CD4-positive, alpha-beta T cell (primary cell): ENCODE measurements around the gene P2RY12. TPM values are rescaled to one million over a fixed set of nuclear protein-coding genes. Genes with fewer than 3 reads are reported as not detected.

ENCODE experiments used
- ATAC-seq: fragments of 200-7000 bp; cut with Tn5 transposase; one replicate; pipeline ENCODE4 v1.10.0; 2022; ENCODE audit warnings: mild to moderate bottlenecking; ENCODE audit not compliant: poor library complexity
- CTCF ChIA-PET: fragments of 350-600 bp; sonication (Branson Sonifier 250); formaldehyde crosslinking; loops from one replicate; lab custom pipeline; 2021; ENCODE audit warnings: antibody characterized with exemption, inconsistent platforms; lab: Charles Lee
- POLR2A ChIA-PET: fragments of 350-600 bp; sonication (Branson Sonifier 250); formaldehyde crosslinking; loops from one replicate; lab custom pipeline; 2021; ENCODE audit warnings: antibody characterized with exemption, inconsistent platforms; lab: Charles Lee
- DNase-seq, 14 experiments: peaks; one replicate each; pipeline ENCODE4 v3.0.0-alpha.2; 2013 to 2020; ENCODE audit warnings: mixed read lengths in 2 of 14
- H3K27ac ChIP-seq, 2 donors: one replicate each; pipeline versions ENCODE4 v1.5.1 to v1.7.0; 2013; ENCODE audit warnings: low read length in 2 of 2, low read depth in 1 of 2, mild to moderate bottlenecking in 1 of 2
- H3K27me3 ChIP-seq, 2 experiments: 1 replicate in 1 of 2; 2 replicates in 1 of 2; pipeline versions ENCODE4 v1.6.1 to v1.7.0; 2013; ENCODE audit warnings: low read length in 2 of 2, control low read depth in 1 of 2, mild to moderate bottlenecking in 1 of 2, moderate library complexity in 1 of 2; ENCODE audit not compliant: insufficient read depth in 2 of 2, control insufficient read depth in 1 of 2
- H3K36me3 ChIP-seq: one replicate; pipeline ENCODE4 v1.6.1; 2013; ENCODE audit warnings: low read length, control low read depth; ENCODE audit not compliant: insufficient read depth
- H3K4me1 ChIP-seq: one replicate; pipeline ENCODE4 v1.6.1; 2013; ENCODE audit warnings: low read length, control low read depth; ENCODE audit not compliant: insufficient read depth
- H3K4me3 ChIP-seq: one replicate; pipeline ENCODE4 v1.5.1; 2013; ENCODE audit warnings: mild to moderate bottlenecking, low read length, moderate library complexity
- H3K9me3 ChIP-seq, 2 experiments: 1 replicate in 1 of 2; 2 replicates in 1 of 2; pipeline versions ENCODE4 v1.6.1 to v1.7.0; 2013; ENCODE audit warnings: low read length in 2 of 2, mild to moderate bottlenecking in 2 of 2, control low read depth in 1 of 2, moderate library complexity in 1 of 2; ENCODE audit not compliant: control insufficient read depth in 1 of 2, insufficient read depth in 1 of 2
- H3K27ac Mint-ChIP-seq: one replicate; pipeline ENCODE4 v1.8.0; 2020; ENCODE audit warnings: mixed read lengths
- H3K27me3 Mint-ChIP-seq: one replicate; pipeline ENCODE4 v1.8.0; 2021; ENCODE audit warnings: mixed read lengths
- H3K36me3 Mint-ChIP-seq: one replicate; pipeline ENCODE4 v1.8.0; 2021; ENCODE audit warnings: low read depth, mixed read lengths
- H3K4me1 Mint-ChIP-seq: one replicate; pipeline ENCODE4 v1.8.0; 2021; ENCODE audit warnings: low read depth, mixed read lengths
- H3K4me3 Mint-ChIP-seq: one replicate; pipeline ENCODE4 v1.8.0; 2020; ENCODE audit warnings: mild to moderate bottlenecking, mixed read lengths
- H3K9me3 Mint-ChIP-seq: one replicate; pipeline ENCODE4 v1.8.0; 2020; ENCODE audit warnings: mixed read lengths
- intact Hi-C, 2 experiments: fragments of 100-400 bp; cut with DNase I in 1 of 2; cut with micrococcal nuclease in 1 of 2; formaldehyde crosslinking; loops; one replicate each; pipeline versions ENCODE4 v1.15.1 to v1.9.0; 2023 to 2025; cut with DNase I, micrococcal nuclease
- total RNA-seq, 174 experiments: library from RNA in 2 of 174; stranded (reverse) in 2 of 174; gene quantifications; one replicate each; pipeline ENCODE4 v1.2.3 and lab custom pipeline; 2021 to 2026
- TF ChIP-seq, protein P1 (sequence below): fragments of 200-600 bp; IDR thresholded peaks from one replicate; pipeline ENCODE4 v1.8.0; 2022; ENCODE audit warnings: antibody characterized with exemption, mild to moderate bottlenecking

P2RY12 gene
- total RNA-seq, 2 experiments from 2014 or later = not detected

DNA sequence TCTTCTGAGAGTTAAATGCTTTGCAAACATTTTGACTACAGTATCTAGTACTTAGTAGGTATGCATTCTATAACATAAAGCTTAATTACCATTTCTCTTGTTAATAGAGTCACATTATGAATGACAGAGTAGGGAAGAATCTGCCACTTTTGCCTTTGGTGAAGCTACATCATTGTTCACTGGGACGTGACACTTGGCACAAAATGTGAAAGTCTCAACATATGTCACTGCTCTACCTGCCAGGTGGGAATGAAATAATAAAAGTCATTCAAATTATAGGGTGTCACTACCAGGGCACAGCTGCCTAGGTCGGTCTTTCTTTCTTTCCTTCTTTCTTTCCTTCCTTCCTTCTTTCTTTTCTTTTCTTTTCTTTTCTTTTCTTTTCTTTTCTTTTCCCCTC lies 85.5 kb downstream of the P2RY12 start:
- intact Hi-C loops = no loop called here
- Mint-ChIP-seq H3K27me3 (peaks cover 23% of the 10 kb centered on the region), H3K27ac (no peak overlapping the region), H3K4me3 (no peak overlapping the region), H3K36me3 (no peaks in the 10 kb centered on the region), H3K9me3 (no peaks in the 10 kb centered on the region), H3K4me1 (no peaks in the 10 kb centered on the region)
- H3K4me1 ChIP-seq = no peaks in the 10 kb centered on the region
- TF ChIP-seq, protein P1, sequence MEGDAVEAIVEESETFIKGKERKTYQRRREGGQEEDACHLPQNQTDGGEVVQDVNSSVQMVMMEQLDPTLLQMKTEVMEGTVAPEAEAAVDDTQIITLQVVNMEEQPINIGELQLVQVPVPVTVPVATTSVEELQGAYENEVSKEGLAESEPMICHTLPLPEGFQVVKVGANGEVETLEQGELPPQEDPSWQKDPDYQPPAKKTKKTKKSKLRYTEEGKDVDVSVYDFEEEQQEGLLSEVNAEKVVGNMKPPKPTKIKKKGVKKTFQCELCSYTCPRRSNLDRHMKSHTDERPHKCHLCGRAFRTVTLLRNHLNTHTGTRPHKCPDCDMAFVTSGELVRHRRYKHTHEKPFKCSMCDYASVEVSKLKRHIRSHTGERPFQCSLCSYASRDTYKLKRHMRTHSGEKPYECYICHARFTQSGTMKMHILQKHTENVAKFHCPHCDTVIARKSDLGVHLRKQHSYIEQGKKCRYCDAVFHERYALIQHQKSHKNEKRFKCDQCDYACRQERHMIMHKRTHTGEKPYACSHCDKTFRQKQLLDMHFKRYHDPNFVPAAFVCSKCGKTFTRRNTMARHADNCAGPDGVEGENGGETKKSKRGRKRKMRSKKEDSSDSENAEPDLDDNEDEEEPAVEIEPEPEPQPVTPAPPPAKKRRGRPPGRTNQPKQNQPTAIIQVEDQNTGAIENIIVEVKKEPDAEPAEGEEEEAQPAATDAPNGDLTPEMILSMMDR = no peak
- POLR2A ChIA-PET = no interaction called here
- DNase-seq (no peak), ATAC-seq (no peak)
- H3K27ac ChIP-seq = no peak overlapping the region
- CTCF ChIA-PET = interaction anchor here (1.0 kb wide), 1 partner anchor 33 kb away, joined by 3 read pairs; no protein-coding TSS in a partner anchor
- no peak overlapping the region for H3K4me3 ChIP-seq
- peaks cover 0 to 9% of the 10 kb centered on the region in 2 experiments for H3K27me3 ChIP-seq
- H3K36me3 ChIP-seq = no peaks in the 10 kb centered on the region
- H3K9me3 ChIP-seq = no peaks in the 10 kb centered on the region

DNA sequence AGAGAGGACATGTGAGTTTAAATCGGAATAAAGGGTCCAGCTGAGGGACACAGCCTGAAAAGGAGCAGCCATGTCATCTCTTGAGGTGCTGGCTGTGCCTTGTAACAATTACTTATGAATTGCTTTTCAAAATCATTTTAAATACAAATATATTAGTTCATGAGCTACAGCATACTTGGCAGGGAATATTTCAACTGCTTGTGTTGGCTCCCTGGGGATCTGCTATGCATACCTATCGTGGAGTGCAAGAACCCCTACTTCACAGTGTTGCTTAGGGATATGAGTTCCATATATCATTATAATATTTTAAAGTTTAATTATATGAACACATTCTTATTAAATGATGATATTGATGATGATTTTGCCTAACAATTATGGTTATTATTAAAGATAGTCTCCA lies 87.1 kb downstream of the P2RY12 start:
- intact Hi-C loops = no loop called here
- DNase-seq (no peak), ATAC-seq (no peak)
- no peak overlapping the region for H3K4me3 Mint-ChIP-seq
- Histone ChIP-seq H3K27ac (no peak overlapping the region), H3K4me3 (no peak overlapping the region), H3K9me3 (no peaks in the 10 kb centered on the region), H3K27me3 (peaks cover 0 to 9% of the 10 kb centered on the region in 2 experiments), H3K4me1 (no peaks in the 10 kb centered on the region), H3K36me3 (no peaks in the 10 kb centered on the region)
- ChIA-PET CTCF (no interaction called here), POLR2A (no interaction called here)
- H3K36me3 Mint-ChIP-seq = no peaks in the 10 kb centered on the region
- peaks cover 15% of the 10 kb centered on the region for H3K27me3 Mint-ChIP-seq
- H3K27ac Mint-ChIP-seq = no peak overlapping the region
- TF ChIP-seq, protein P1 = no peak
- no peaks in the 10 kb centered on the region for H3K4me1 Mint-ChIP-seq
- no peaks in the 10 kb centered on the region for H3K9me3 Mint-ChIP-seq

DNA sequence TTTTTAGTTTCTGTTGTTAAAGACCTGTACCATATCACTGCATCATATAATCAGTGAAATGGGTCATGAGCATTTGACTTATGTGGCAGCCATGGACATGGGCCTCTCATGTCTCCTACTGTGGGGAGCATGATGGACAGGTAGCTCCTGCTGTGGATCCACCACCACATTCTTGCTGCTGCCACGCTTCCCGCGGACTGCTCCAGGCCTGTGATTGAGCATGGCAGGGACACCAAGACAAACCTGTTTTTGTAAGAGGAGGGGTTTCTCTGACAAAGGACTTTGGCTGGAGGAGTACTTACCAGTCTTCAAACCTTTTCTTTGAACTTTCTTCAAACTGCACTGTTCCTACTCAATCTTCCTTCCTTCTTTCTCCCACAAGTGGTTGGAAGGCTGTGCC lies 88.3 kb downstream of the P2RY12 start:
- ChIA-PET POLR2A (no interaction called here), CTCF (no interaction called here)
- H3K4me1 ChIP-seq = no peaks in the 10 kb centered on the region
- Mint-ChIP-seq H3K4me1 (no peaks in the 10 kb centered on the region), H3K4me3 (no peak overlapping the region), H3K27ac (no peak overlapping the region), H3K9me3 (no peaks in the 10 kb centered on the region), H3K36me3 (no peaks in the 10 kb centered on the region), H3K27me3 (peaks cover 15% of the 10 kb centered on the region)
- ATAC-seq (no peak), DNase-seq (no peak)
- no peaks in the 10 kb centered on the region for H3K9me3 ChIP-seq
- TF ChIP-seq, protein P1 = no peak
- no peak overlapping the region for H3K27ac ChIP-seq
- intact Hi-C loops = no loop called here
- no peaks in the 10 kb centered on the region for H3K36me3 ChIP-seq
- no peak overlapping the region for H3K4me3 ChIP-seq
- H3K27me3 ChIP-seq = peaks cover 0 to 9% of the 10 kb centered on the region in 2 experiments
